Measurements from ENCODE around the gene NBPF1. TPM values are rescaled to one million over a fixed set of nuclear protein-coding genes. Genes with fewer than 3 reads are reported as not detected.
"Not testable (repeated sequence)": the region's sequence is repeated elsewhere in the genome, so short reads cannot be mapped to it uniquely, and the experiment has no call there.

Gene NBPF1
- total RNA-seq, 1 experiment from 2014 or later = 5.1 TPM

GRCh38 chr1:16607853-16608815, 5.2 kb downstream of the NBPF1 start:
- DNase-seq (ENCODE audit: low spot score) = not testable (repeated sequence)

GRCh38 chr1:16607433-16607851, 5.9 kb downstream of the NBPF1 start:
- no peak for DNase-seq (ENCODE audit: low spot score)

DNA sequence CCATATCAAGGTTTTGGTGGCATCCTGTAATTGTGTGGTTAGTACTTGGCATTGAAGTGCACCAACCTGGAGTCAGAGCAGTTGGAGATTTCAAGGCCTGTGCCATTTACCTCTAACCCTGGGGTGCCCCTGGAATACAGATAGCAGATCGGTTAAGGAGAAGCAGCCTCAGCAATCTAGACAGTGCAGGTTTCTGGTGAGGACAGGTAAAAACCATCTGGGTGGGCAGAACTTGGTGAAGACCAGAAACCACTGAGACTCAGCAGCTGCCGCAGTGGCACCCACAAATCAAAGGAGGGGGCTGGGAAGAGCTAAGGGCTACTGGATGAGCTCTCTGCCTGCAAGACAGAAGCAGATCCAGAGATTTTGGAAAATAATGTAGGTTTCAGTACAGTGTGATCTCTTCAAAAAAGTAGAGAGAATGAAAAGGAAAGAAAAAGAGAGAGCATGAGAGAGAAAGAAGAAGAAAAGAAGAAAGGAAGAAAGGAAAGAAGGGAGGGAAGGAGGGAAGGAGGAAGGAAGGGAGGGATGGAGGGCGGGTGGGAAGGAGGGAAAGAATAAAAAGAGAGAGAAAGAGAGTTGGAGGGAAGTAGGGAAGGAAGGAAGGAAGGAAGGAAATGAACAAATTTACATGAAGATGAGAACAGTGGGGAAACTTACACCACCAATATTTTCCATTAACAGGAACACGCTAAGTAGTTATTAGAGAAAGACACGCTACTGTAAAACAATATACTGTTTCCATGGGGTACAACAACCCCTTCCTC, 6.5 kb downstream of the NBPF1 start:
- not testable (repeated sequence) for DNase-seq (ENCODE audit: low spot score)

DNA sequence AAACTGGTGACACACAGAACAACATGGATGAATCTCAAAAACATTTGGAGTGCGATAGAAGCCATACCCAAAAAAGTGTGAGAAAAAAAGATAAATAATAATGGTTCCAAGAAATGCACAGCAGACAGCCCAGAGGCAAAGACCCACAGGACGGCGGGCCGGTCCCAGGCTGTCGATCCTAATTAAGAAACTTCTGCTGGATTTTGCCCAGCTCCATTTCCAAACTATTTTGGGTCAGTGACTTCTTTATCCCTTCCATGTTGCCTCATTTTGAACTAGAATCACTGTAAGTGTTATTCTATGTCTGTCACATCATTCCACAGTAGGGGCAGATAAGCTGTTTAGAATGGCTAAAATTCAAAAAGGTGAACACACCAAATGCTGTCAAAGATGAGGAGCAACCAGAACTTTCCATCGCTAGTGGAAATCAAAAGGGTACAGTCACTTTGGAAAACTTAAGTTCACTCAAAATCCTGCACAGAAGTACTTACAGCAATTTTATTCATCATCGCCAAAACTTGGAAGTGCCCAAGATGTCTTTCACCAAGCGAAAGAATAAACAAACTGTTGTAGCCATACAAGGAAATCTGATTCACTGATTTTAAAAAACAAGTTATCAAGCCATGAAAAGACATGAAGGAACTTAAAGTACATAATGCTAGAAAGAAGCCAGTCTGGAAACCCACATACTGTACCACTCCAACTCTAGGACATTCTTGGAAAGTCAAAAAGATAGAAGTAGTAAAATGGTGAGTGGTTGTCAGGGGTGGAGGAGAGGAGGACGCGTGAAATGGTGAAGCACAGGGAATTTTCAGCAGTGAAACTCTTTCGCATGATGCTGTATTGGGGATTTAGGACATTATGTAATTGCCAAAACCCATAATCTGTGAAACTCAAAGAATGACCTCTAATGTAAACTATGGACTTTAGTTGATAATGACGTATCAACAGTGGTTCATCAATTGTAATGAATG, 7.5 kb downstream of the NBPF1 start:
- DNase-seq (ENCODE audit: low spot score) = no peak

GRCh38 chr1:16605213-16605525, 8.2 kb downstream of the NBPF1 start:
- DNase-seq (ENCODE audit: low spot score) = no peak

DNA sequence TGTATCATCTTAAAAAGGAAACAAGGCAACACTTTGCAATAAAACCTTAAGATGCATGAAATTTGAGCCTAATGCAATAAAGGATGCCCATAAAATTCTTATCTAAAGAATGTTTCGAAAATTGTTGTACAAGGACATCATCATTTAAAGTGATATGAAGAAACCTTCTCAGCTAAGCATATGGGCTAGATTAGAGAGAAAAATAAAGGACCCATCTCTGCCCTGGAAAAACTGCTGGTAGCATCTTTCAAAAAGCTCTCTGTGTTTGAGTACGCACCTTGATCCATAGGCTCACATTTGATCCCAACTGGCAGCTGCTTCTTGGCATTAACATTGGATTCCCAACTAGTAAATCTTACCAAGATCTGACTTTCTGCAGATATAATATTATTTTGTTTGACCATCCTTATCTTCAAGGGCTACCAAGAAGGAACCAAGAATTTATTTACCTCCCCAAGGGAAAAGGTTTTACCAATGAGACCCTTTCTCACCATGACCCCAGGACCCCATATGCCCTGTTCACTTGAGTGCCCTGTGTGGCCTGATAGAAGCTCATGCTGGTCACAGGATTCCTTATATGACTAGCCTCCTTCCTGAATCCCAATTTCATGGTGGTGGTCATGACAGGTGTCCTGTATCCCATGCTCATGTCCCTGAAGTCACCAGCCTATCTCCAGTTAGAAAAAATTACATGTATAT, 8.7 kb downstream of the NBPF1 start:
- not testable (repeated sequence) for DNase-seq (ENCODE audit: low spot score)

DNA sequence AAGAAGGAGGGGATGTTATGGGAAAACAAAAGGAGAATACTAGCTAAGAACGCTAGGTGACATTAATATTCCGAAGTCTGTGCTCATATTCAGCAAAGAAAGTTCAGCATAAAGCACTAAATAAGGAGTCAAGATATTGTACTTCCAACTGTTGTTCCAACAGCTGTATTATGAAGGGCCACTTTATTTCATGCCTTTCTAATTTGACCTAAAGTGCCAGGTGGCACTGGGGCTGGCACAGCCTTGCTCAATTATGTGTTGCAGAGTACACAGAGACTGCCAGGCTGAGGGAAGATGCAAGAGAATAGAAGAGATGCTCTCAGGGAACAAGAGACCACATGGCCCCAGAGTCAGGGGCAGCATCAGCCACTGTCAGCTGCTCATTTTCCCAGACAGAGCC, 9.7 kb downstream of the NBPF1 start:
- DNase-seq (ENCODE audit: low spot score) = not testable (repeated sequence)

DNA sequence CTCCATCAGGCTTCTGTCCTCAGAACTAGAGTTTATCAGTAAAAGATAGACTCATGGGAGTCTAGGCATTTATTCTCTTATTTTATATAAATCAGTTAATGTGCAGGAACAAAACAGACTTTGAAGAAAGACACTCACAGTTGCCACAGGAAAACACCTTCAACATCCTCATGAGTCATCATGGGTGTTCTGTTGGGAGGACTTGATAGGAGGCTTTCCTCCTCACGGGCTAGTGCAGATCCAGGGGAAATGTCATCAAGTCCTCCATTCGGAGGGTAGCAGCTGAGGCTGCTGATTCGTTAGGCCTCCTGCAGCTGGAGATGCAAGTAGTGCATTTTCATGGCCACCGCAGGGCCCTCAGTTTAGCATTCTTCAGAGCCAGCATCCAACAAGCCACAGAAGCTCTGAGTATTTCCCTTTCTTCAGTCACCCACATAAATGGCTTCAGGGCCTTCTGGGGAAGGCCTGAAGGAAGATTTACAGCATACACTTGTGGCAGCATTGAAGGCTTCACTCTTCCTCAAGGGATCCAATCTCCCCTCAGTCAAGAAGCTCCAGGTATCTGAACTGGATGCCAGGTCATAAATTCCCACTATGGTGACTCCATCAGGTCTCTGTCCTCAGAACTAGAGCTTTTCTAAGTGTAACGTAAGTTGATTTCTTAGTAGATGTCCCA, 10.9 kb downstream of the NBPF1 start:
- not testable (repeated sequence) for DNase-seq (ENCODE audit: low spot score)

DNA sequence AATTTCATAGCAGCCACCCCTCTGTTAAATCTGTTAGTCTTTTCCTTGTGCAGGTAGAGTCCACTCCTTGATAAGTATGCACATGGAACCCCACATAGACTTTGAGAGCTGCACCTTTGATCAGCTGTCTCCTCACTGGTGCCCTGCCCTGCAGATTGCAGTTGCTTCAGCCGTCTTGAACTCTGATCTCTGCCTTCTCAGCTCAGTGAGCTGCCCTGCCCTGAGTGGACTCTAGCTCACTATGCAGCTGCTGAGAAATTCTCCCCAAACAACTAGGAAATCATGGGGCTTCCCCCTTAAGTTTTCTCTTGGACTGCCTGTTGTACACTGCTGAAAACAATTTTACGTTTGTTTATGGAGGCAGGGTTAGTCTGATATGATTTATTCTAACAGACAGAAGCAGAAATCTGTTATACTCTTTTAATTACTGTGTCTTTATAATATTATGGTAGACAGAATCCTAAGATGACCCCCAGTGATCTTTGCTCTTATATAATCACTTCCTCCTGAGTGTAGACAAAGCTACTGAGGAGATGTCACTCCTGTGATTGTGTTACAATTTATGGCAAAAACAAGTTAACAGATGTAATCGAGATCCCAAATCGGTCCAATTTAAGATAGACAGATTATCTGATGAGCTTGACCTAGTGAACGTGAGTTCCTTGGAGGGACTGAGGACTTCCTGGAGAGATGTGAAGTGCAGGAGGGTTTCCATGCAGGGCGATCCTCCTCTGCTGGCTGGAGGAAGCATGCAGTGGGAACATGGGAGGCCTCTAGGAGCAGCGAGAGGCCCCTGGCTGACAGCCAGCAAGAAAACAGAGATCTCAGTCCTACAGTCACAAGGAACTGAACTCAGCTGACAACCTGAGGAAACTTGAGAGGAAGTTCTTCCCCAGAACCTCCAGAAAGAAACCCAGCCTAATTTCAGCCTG, 12.2 kb downstream of the NBPF1 start:
- not testable (repeated sequence) for DNase-seq (ENCODE audit: low spot score)

GRCh38 chr1:16599326-16599725, 14.0 kb downstream of the NBPF1 start:
- DNase-seq (ENCODE audit: low spot score) = not testable (repeated sequence)

DNA sequence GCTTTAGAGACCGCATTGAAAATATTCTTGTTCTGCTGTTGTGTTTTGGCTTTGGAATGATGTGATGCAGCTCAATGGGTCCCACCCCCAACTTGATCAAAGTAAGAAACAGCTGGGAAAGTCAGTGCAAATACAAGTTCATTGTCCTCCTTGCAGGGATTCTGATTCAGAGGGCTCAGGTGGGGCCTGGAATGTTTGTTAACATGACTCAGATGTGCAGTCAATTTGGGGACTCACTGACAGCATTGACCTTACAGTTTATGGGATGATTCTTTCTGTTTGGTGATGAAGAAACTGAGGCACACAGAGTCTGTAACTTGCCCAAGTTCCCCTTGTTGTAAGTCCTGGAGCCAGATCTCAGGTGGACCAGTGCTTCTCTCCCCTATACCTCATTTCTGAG, 18.1 kb downstream of the NBPF1 start:
- DNase-seq (ENCODE audit: low spot score) = not testable (repeated sequence)

DNA sequence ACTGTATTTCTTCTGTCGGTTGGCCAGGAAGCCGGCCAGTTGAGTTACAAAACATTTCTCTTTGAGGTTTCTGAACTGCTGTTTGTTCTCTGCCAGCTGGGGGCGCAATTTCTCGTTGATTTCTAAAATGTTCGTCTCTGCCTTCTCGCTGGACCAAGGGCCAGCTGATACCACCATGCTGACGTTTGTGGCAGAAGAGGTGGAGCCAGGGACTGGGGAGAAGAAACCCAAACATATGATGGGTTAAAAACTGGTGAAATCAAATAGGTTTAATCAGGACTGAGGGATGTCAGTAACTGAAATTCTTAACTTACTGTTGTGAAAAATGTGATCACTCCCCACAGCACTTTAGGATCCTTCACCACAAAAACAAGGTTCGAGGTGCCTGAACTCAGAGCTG, 21.5 kb downstream of the NBPF1 start:
- not testable (repeated sequence) for DNase-seq (ENCODE audit: low spot score)

- not testable (repeated sequence) for DNase-seq (ENCODE audit: low spot score)
Observed at GRCh38 chr1:16588081-16588480, 25.3 kb downstream of the NBPF1 start.

- DNase-seq (ENCODE audit: low spot score) = not testable (repeated sequence)
Observed at GRCh38 chr1:16587639-16588038, 25.7 kb downstream of the NBPF1 start.

DNA sequence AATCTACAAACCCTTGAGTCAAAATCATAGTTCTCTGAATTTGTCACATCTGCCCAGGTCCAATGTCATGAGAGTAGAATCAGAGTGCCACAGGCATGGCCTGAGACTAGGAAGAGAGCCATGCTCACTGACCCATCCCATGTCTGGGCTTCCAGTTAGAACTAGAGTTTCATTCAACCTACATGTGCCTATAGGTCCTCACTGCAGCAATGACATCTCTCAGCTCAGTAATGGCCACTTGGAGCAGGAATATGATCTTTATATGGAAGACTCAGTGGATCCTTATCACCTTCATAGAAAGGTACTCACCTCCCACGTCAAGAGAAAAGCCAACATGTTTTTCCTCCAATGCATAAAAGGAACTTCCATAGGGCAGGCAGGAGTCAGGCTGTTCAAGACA, 48.0 kb downstream of the NBPF1 start:
- not testable (repeated sequence) for DNase-seq (ENCODE audit: low spot score)

GRCh38 chr1:16561035-16561434, 52.3 kb downstream of the NBPF1 start:
- DNase-seq (ENCODE audit: low spot score) = not testable (repeated sequence)

DNA sequence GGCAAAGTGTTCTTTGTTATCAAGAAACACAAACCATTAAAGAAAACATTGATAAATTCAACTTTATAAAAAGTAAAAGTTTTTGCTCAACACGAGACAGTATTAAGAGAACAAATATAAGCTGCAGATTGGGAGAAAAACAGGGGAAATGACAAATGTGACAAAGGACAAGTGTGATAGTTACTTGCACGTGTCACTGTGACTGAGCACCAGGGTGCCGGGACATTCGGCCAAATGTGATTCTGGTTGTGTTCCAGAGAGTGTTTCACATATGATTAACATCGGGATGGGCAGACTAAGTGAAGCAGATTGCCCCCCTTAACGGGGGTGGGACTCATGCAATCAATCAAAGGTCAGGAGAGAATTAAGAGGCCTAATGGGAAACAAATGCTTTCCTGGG, 52.9 kb downstream of the NBPF1 start:
- not testable (repeated sequence) for DNase-seq (ENCODE audit: low spot score)

GRCh38 chr1:16559688-16560087, 53.7 kb downstream of the NBPF1 start:
- DNase-seq (ENCODE audit: low spot score) = not testable (repeated sequence)

DNA sequence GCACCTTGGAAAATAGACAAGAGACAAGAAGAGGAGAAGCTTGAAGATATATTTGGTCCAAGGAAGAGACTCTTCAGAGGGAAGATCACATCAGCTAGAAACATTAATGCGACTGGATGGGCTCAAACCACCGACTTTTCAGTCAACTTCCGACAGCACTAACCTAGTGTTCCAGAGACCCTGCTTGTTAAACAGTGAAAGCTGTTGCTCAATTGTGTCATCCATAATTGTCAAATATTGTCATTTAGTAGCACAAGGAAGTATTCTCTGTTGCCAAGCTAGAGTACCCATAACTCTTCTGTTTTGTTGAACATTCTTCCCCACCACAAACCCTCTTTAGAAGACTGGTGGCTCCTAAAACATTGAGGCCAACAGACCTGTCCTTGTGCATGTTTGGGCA, 56.3 kb downstream of the NBPF1 start:
- not testable (repeated sequence) for DNase-seq (ENCODE audit: low spot score)

Data from HT-29 (cell line).